SK-N-SH (cell line): ENCODE data around the gene PFDN1.
A peak's percentile ranks its signal among the peaks of the same experiment; 100 is the strongest.

Source experiments
- CTCF ChIP-seq: fragments of 200-600 bp; sonication (generic); IDR thresholded peaks from 2 replicates; pipeline ENCODE4 v1.6.1; 2017; ENCODE audit warnings: antibody characterized with exemption, mild to moderate bottlenecking, moderate library complexity
- FOXJ3 ChIP-seq: sonication (generic); formaldehyde crosslinking; IDR thresholded peaks from 2 replicates; pipeline ENCODE4 v1.5.1; 2020; ENCODE audit warnings: mild to moderate bottlenecking, missing genetic modification reagents
- GATA2 ChIP-seq: sonication (generic); formaldehyde crosslinking; IDR thresholded peaks from 2 replicates; pipeline ENCODE4 v1.5.0; 2020; ENCODE audit warnings: mild to moderate bottlenecking, missing genetic modification reagents
- POLR2AphosphoS5 ChIP-seq: IDR thresholded peaks from 2 replicates; pipeline ENCODE4 v1.6.1; 2012; ENCODE audit warnings: low read depth, low read length
- RCOR1 ChIP-seq: fragments of 150-350 bp; IDR thresholded peaks from 2 replicates; pipeline ENCODE4 v1.6.1; 2017; ENCODE audit warnings: antibody characterized with exemption, low read length
- SIN3A ChIP-seq: IDR thresholded peaks from 2 replicates; pipeline ENCODE4 v1.6.1; 2012; ENCODE audit warnings: low read depth, mild to moderate bottlenecking, low read length, moderate library complexity, borderline replicate concordance
- SMC3 ChIP-seq: IDR thresholded peaks from 2 replicates; pipeline ENCODE4 v1.6.1; 2012; ENCODE audit warnings: low read depth, low read length, improper control_type of control experiment
- TEAD4 ChIP-seq: IDR thresholded peaks from 2 replicates; pipeline ENCODE4 v1.4.0; 2012; ENCODE audit warnings: mild to moderate bottlenecking, borderline replicate concordance; ENCODE audit not compliant: insufficient read depth
- USF1 ChIP-seq: IDR thresholded peaks from 2 replicates; pipeline ENCODE4 v1.4.0; 2012; ENCODE audit warnings: low read depth, borderline replicate concordance
- USF2 ChIP-seq: fragments of 150-350 bp; IDR thresholded peaks from 2 replicates; pipeline ENCODE4 v1.6.1; 2017; ENCODE audit warnings: antibody characterized with exemption, low read length, low read depth, borderline replicate concordance
- ZBTB33 ChIP-seq: IDR thresholded peaks from 2 replicates; pipeline ENCODE4 v1.4.0; 2012; ENCODE audit warnings: low read depth, borderline replicate concordance
- TF ChIP-seq, protein P1 (sequence below): IDR thresholded peaks from 2 replicates; pipeline ENCODE4 v1.6.1; 2012; ENCODE audit warnings: mild to moderate bottlenecking, low read depth, low read length, moderate library complexity

DNA sequence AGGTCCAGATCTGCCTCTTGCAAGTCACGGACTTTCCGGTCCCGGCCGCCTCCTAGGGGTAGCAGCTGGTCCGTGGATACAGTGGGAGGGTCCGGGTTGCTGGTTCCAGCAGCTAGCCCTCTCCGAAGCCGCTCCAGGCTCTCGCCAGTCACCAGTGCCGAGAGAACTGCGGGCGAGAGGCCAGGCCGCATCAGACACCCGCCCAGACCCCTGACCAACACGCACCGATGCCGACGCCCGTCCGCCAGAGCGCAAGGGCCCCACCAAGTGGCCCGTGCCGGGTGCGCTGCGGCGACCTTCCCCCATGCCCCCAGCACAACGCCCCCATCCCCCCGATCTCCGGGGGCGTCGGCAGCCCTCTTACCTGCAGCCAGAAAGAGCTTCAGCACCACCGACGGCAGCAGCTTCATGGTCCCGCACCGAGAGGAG is 43.0 kb upstream of the PFDN1 start:
- TF ChIP-seq, protein P1, sequence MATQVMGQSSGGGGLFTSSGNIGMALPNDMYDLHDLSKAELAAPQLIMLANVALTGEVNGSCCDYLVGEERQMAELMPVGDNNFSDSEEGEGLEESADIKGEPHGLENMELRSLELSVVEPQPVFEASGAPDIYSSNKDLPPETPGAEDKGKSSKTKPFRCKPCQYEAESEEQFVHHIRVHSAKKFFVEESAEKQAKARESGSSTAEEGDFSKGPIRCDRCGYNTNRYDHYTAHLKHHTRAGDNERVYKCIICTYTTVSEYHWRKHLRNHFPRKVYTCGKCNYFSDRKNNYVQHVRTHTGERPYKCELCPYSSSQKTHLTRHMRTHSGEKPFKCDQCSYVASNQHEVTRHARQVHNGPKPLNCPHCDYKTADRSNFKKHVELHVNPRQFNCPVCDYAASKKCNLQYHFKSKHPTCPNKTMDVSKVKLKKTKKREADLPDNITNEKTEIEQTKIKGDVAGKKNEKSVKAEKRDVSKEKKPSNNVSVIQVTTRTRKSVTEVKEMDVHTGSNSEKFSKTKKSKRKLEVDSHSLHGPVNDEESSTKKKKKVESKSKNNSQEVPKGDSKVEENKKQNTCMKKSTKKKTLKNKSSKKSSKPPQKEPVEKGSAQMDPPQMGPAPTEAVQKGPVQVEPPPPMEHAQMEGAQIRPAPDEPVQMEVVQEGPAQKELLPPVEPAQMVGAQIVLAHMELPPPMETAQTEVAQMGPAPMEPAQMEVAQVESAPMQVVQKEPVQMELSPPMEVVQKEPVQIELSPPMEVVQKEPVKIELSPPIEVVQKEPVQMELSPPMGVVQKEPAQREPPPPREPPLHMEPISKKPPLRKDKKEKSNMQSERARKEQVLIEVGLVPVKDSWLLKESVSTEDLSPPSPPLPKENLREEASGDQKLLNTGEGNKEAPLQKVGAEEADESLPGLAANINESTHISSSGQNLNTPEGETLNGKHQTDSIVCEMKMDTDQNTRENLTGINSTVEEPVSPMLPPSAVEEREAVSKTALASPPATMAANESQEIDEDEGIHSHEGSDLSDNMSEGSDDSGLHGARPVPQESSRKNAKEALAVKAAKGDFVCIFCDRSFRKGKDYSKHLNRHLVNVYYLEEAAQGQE: no peak
- TF ChIP-seq TEAD4 (no peak), USF2 (no peak), RCOR1 (no peak), SIN3A (no peak), ZBTB33 (no peak), GATA2 (CRISPR knock-in tag) (no peak), SMC3 (peak; percentile 35; the same call in 1 of the 2 replicates), FOXJ3 (CRISPR knock-in tag) (no peak), CTCF (peak; percentile 56), USF1 (no peak), POLR2AphosphoS5 (no peak)
